Glutamatergic neuron (in vitro differentiated cells): ENCODE results near the gene NENF. TPM values are rescaled to one million over a fixed set of nuclear protein-coding genes. Genes with fewer than 3 reads are reported as not detected.

ENCODE experiments used
- DNase-seq: peaks from one replicate; pipeline ENCODE4 v3.0.0; 2022
- H3K27ac Mint-ChIP-seq: one replicate; pipeline ENCODE4 v1.8.0; 2020; ENCODE audit warnings: mild to moderate bottlenecking, mixed read lengths, inconsistent platforms; ENCODE audit not compliant: unreplicated experiment
- H3K27me3 Mint-ChIP-seq: one replicate; pipeline ENCODE4 v1.8.0; 2020; ENCODE audit warnings: mild to moderate bottlenecking, moderate library complexity, mixed read lengths, inconsistent platforms; ENCODE audit not compliant: unreplicated experiment
- H3K36me3 Mint-ChIP-seq: one replicate; pipeline ENCODE4 v1.8.0; 2020; ENCODE audit warnings: mild to moderate bottlenecking, mixed read lengths, inconsistent platforms; ENCODE audit not compliant: unreplicated experiment
- H3K4me1 Mint-ChIP-seq: one replicate; pipeline ENCODE4 v1.8.0; 2020; ENCODE audit warnings: mild to moderate bottlenecking, low read depth, mixed read lengths, inconsistent platforms; ENCODE audit not compliant: unreplicated experiment
- H3K4me3 Mint-ChIP-seq: one replicate; pipeline ENCODE4 v1.8.0; 2020; ENCODE audit warnings: mild to moderate bottlenecking, mixed read lengths, inconsistent platforms; ENCODE audit not compliant: unreplicated experiment
- H3K9me3 Mint-ChIP-seq: one replicate; pipeline ENCODE4 v1.8.0; 2020; ENCODE audit warnings: mild to moderate bottlenecking, moderate library complexity, mixed read lengths, inconsistent platforms; ENCODE audit not compliant: unreplicated experiment
- CTCF ChIP-seq: fragments of 200-600 bp; sonication (generic); IDR thresholded peaks from one replicate; pipeline ENCODE4 v1.5.0; 2021; ENCODE audit not compliant: partially characterized antibody, unreplicated experiment
- total RNA-seq: library from RNA; stranded (reverse); fragmentation: NEBNext Ultra II Directional; extraction: Animal tissue kit (Norgen Biotek cat#: 25700); gene quantifications from one replicate; pipeline ENCODE4 v1.2.1, GENCODE V29; 2021; ENCODE audit not compliant: unreplicated experiment

Gene NENF
- total RNA-seq, 1 donor from 2014 or later: 5.2 TPM

- Mint-ChIP-seq H3K27ac (no peak overlapping the region), H3K4me1 (no peaks in the 10 kb centered on the region), H3K4me3 (no peak overlapping the region), H3K9me3 (peaks cover 3% of the 10 kb centered on the region), H3K27me3 (no peaks in the 10 kb centered on the region), H3K36me3 (peaks cover 28% of the 10 kb centered on the region)
- no peak for TF ChIP-seq CTCF
- no peak for DNase-seq
Observed at GRCh38 chr1:212397171-212397570, 35.5 kb upstream of the NENF start.

GRCh38 chr1:212401042-212401441 lies 31.7 kb upstream of the NENF start:
- no peak for DNase-seq
- no peak for TF ChIP-seq CTCF
- H3K4me3 Mint-ChIP-seq: no peak overlapping the region
- peaks cover 25% of the 10 kb centered on the region for H3K36me3 Mint-ChIP-seq
- H3K9me3 Mint-ChIP-seq: peaks cover 2% of the 10 kb centered on the region
- H3K27me3 Mint-ChIP-seq: no peaks in the 10 kb centered on the region
- H3K27ac Mint-ChIP-seq: no peak overlapping the region
- H3K4me1 Mint-ChIP-seq: peaks cover 4% of the 10 kb centered on the region

GRCh38 chr1:212401838-212402582 lies 30.7 kb upstream of the NENF start:
- H3K27me3 Mint-ChIP-seq: no peaks in the 10 kb centered on the region
- no peak overlapping the region for H3K4me3 Mint-ChIP-seq
- peaks cover 4% of the 10 kb centered on the region for H3K4me1 Mint-ChIP-seq
- no peak overlapping the region for H3K27ac Mint-ChIP-seq
- H3K9me3 Mint-ChIP-seq: peaks cover 2% of the 10 kb centered on the region
- TF ChIP-seq CTCF: no peak
- DNase-seq: no peak
- H3K36me3 Mint-ChIP-seq: peaks cover 20% of the 10 kb centered on the region

GRCh38 chr1:212402666-212403321 lies 29.9 kb upstream of the NENF start:
- Mint-ChIP-seq H3K36me3 (peaks cover 13% of the 10 kb centered on the region), H3K4me1 (peaks cover 4% of the 10 kb centered on the region), H3K9me3 (peaks cover 2% of the 10 kb centered on the region), H3K4me3 (no peak overlapping the region), H3K27me3 (no peaks in the 10 kb centered on the region), H3K27ac (no peak overlapping the region)
- no peak for TF ChIP-seq CTCF
- no peak for DNase-seq

GRCh38 chr1:212410231-212410820 lies 22.4 kb upstream of the NENF start:
- no peak overlapping the region for H3K4me3 Mint-ChIP-seq
- peaks cover 7% of the 10 kb centered on the region for H3K9me3 Mint-ChIP-seq
- H3K4me1 Mint-ChIP-seq: peaks cover 11% of the 10 kb centered on the region

More at GRCh38 chr1:212410231-212410820, 22.4 kb upstream of the NENF start:
- Mint-ChIP-seq H3K27me3 (peaks cover 10% of the 10 kb centered on the region), H3K36me3 (peaks cover 16% of the 10 kb centered on the region), H3K27ac (no peak overlapping the region)
- no peak for TF ChIP-seq CTCF
- DNase-seq: no peak
